Hematopoietic multipotent progenitor cell treated with erythropoietin and hydrocortisone succinate and interleukin-3 and kit ligand, for 6 days (in vitro differentiated cells): ENCODE measurements around the gene OLIG1.
A peak's percentile ranks its signal among the peaks of the same experiment; 100 is the strongest.

Source experiments
- DNase-seq: peaks from one replicate; pipeline ENCODE4 v3.0.0-alpha.2; 2015

The OLIG1 gene

DNA sequence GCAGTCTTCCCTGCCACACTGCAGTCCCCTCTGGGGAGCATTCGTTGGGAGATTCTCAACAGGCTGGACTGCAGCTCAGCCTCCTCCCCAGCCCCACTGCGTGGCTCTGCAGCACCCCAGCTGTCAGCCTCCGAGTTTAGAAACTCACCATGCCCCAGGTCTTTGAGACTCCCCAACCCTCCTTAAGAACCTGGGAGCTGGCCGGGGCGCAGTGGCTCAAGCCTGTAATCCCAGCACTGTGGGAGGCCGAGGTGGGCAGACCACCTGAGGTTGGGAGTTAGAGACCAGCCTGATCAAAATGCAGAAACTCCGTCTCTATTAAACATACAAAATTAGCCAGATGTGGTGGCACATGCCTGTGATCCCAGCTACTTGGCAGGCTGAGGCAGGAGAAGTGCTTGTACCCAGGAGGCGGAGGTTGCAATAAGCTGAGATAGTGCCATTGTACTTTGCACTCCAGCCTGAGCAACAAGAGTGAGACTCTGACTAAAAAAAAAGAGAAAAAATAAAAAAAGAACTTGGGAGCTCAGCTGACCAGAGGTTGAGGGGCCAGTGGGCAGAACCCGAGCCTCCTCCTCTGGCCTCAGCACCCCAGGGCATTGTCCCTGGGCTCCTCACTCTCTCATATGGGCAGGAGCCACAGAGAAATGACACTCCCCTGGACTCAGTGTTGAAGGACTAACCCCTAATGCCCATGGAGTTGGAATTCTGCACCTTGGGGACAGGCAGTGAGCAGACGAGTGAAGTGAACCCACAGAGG, 38.6 kb upstream of the OLIG1 start:
- no peak for DNase-seq

DNA sequence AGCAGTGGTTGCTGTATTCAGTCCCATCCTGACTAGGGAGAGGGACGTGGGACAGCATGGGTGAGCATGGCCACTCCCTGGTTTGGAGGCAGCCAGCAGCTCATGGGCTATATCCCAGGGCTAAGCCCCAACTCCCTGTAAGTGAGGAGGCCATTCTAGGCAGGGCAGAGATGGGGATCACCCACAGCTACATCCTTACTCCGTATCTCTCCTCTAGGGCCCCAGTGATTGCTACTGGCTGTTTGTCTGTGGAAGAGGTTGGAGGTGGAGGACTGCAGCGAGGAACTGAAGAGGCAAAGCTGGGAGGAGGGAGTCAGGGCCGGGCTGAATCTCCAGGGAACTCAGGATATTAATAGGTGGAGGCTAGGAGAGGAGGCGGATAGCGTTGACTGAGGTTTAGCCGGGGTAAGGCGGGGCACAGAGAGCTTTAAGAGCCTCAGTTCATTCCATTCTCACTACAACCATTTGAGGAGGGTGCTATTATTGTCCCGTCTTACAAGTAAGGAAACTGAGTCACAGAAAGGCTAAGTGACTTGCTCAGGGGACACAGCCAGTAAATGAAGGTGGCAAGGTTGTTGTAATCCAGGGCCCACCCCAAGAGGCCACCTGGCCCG, 37.4 kb upstream of the OLIG1 start:
- no peak for DNase-seq

GRCh38 chr21:33033094-33033951, 36.6 kb upstream of the OLIG1 start:
- DNase-seq: no peak

- DNase-seq: no peak
These were observed 36.0 kb upstream of the OLIG1 start for GRCh38 chr21:33033961-33034413.

DNA sequence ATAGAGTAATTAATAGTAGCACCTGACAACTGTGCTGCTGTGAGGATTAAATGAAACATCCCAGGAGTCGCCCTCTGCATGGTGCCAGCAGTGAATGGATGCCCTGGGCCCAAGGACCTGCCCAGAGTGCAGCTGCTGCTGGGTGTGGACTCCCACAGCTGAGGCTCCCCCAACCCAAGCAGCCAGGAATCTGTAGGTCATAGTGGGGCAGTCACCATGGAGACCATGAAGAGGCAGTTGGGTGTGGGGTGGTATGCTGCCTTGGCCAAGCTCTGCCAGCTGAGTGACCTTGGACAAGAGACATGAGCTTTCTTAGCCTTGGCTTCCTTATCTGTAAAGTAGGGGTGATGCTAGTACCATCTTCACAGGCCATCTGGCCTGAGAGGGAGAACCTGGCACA, 34.8 kb upstream of the OLIG1 start:
- DNase-seq: no peak

DNA sequence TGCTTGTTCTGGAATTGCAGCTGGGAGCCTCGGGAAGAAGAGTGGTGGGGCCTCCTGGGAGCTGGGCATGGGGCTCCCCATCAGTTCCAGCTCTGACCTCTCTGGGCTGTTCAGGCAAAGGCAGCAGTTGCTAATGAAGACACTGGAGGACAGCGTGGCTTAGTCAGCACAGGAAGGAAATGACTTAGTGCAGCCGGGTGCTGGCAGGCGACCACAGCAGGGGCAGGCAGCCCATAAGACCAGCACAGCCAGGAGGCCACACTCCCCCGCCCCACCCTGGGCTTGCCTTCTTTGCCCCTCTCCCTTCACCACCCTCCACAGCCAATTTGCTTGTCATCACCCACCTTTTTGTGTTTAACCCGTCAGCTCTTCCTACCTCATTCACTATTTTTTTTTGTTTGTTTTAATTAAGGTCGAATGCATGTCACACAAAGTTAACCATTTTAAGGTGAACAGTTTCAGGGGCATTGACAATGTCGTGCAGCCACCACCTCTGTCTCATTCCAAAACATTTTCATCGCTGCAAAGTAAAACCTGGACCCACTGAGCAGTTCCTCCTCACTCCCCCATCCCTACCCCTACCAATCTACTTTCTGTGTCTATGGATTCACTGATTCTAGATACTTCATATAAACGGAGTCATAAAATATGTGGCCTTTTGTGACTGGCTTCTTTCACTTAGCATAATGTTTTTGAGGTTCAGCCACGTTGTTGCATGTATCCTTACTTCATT, 33.3 kb upstream of the OLIG1 start:
- DNase-seq: peak; percentile 76

GRCh38 chr21:33037501-33037900, 32.4 kb upstream of the OLIG1 start:
- no peak for DNase-seq

GRCh38 chr21:33039536-33039935, 30.4 kb upstream of the OLIG1 start:
- no peak for DNase-seq

GRCh38 chr21:33040215-33040614, 29.7 kb upstream of the OLIG1 start:
- DNase-seq: no peak

DNA sequence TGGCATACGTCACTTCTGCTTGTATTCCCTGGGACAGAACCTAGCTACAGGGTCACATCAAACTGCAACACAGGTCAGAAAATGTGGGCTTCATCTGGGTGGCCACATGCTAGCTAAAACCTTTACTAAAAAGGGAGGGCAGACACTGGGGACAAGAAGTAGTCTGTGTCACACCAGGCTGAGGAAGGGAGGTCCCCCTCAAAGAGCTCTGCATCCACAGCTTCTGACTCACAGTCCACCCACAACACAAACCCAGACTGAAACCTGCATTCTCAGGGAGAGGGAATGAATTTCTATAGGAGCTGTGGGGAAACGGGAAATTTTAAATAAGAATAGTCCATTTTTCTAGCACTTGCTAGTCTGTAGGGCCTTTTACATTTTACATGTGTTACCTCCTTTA, 28.0 kb upstream of the OLIG1 start:
- no peak for DNase-seq

DNA sequence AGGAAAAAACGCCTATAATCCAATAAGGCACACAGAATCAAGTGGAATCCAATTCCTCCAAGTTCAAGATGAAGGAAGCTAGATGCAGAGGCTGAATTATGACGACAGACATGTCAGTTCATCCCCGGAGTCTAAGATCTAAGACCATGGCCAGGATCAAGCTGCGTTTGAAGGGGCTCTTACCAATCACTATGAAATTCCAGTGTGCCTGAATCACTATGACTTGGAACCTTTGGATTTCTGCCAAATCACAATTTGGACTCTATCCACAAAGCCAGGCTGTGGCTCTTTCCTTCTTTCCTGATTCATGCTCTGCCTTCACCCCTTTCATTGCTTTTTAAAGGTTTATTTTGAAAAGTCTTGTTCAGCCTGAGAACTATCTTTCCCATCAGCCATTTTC, 27.1 kb upstream of the OLIG1 start:
- no peak for DNase-seq

- no peak for DNase-seq
These were observed 23.5 kb upstream of the OLIG1 start for GRCh38 chr21:33046455-33046854.

GRCh38 chr21:33047231-33047630, 22.7 kb upstream of the OLIG1 start:
- DNase-seq: no peak

- no peak for DNase-seq
These were observed 18.0 kb upstream of the OLIG1 start for GRCh38 chr21:33051925-33052324.

- no peak for DNase-seq
These were observed 16.0 kb upstream of the OLIG1 start for GRCh38 chr21:33053951-33054350.

DNA sequence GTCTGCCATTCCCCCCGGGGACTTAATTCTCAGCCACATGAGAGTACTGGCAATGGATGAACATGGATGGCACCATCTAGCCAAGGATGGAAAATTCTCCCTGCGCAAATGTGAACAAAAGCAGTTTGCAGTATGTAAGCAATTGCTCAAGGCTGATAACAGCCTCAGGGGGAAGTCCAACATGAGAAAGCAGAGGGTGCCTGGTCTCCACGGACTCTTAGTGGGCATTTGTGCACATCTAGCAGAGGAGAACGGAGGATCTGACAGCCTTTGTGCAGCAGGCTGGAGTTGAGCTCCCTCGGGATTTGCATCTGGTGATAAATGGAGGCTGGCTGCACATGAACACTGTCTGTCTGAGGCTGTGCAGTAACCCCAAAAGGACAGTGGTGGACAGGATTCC, 13.9 kb upstream of the OLIG1 start:
- no peak for DNase-seq

DNA sequence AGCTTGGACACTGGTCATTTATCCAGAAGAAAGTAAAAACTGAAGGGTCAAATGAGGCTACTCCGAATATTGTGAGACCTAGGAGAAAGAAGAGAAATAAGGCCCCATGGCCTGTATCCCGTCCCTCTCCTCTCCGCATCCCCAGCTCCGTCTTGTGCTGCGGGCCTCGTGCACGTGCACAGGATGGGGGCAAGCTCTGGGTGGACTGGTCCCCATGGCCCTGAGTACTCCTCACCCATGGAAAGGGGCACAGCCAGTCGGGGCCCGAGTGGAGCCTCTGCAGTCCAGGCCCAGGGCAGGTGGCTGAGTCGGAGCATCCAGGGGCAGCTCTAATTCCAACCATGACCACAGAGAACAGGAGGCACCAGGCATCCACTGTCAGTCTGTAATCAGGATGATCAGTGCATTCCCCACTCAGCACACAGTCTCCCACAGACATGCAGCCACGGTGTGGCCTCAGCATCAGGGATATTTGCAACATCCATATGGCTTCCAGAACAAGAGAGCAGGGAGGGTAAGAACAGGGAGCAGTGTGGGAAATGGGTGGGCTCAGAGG, 12.5 kb upstream of the OLIG1 start:
- no peak for DNase-seq

GRCh38 chr21:33058527-33058926, 11.4 kb upstream of the OLIG1 start:
- no peak for DNase-seq

GRCh38 chr21:33058957-33059356, 11.0 kb upstream of the OLIG1 start:
- DNase-seq: no peak

GRCh38 chr21:33059380-33059841, 10.5 kb upstream of the OLIG1 start:
- DNase-seq: peak; percentile 83

- DNase-seq: no peak
These were observed 8.7 kb upstream of the OLIG1 start for GRCh38 chr21:33061233-33061632.

GRCh38 chr21:33063375-33063883, 6.5 kb upstream of the OLIG1 start:
- peak; percentile 73 for DNase-seq
